Right cardiac atrium (tissue), 5 donors: ENCODE results near the gene BCL2L1. TPM values are rescaled to one million over a fixed set of nuclear protein-coding genes. Genes with fewer than 3 reads are reported as not detected.
A peak's percentile ranks its signal among the peaks of the same experiment; 100 is the strongest.

ENCODE experiments used
- ATAC-seq, 2 donors: fragments of 200-7000 bp; cut with Tn5 transposase; one replicate each; pipeline versions ENCODE4 v1.8.0 to v1.9.1; 2020; ENCODE audit warnings: moderate library complexity in 2 of 2, mild to moderate bottlenecking in 1 of 2
- DNase-seq, 3 donors: peaks; one replicate each; pipeline ENCODE4 v3.0.0-alpha.2; 2020
- H3K27ac ChIP-seq: one replicate; pipeline ENCODE4 v1.5.1; 2013; ENCODE audit warnings: mild to moderate bottlenecking, low read length, control low read depth, moderate library complexity
- H3K27me3 ChIP-seq: one replicate; pipeline ENCODE4 v1.6.1; 2013; ENCODE audit not compliant: control insufficient read depth, insufficient read depth
- H3K4me1 ChIP-seq: one replicate; pipeline ENCODE4 v1.6.1; 2013; ENCODE audit warnings: low read length; ENCODE audit not compliant: control insufficient read depth, insufficient read depth
- H3K4me3 ChIP-seq: one replicate; pipeline ENCODE4 v1.5.1; 2013; ENCODE audit warnings: low read length, control low read depth
- H3K9me3 ChIP-seq: one replicate; pipeline ENCODE4 v1.6.1; 2013; ENCODE audit warnings: low read length; ENCODE audit not compliant: control insufficient read depth
- WGBS: extraction: QIAGEN DNeasy Blood & Tissue Kit; methylation state at CpG from one replicate; pipeline ENCODE4 v1.1.7; 2013; 5-methylcytosine and 5-hydroxymethylcytosine counted together
- intact Hi-C, 4 donors: fragments of 100-400 bp; cut with DNase I; formaldehyde crosslinking; loops; one replicate each; pipeline versions ENCODE4 v1.11.0 to v1.14.0; 2022 to 2023
- polyA plus RNA-seq: library from polyadenylated mRNA; stranded (reverse); fragments of 200-250 nt; gene quantifications from one replicate; pipeline ENCODE4 v1.2.3, GENCODE V29; 2013
- total RNA-seq, 4 donors: library from RNA; stranded (reverse); fragmentation: NEBNext Ultra II Directional; extraction: Animal tissue kit (Norgen Biotek cat#: 25700); gene quantifications; one replicate each; pipeline ENCODE4 v1.2.1, GENCODE V29; 2021
- donor health status: healthy with polysubstance abuse.
- donor health status: DM: no; HTN: yes; CAD: no.
- donor health status: DM: no; HTN: no; CAD: no.
- donor health status: DM: no; HTN: yes; CAD: no; lungs with severe emphysema.
- donor health status: DM: yes; HTN: yes; CAD: no.

Gene BCL2L1
- total and polyA plus RNA-seq, 5 donors, result 39.9 to 56.9 (median 46.0) TPM

- no peak for ATAC-seq
- no peaks in the 10 kb centered on the region for H3K27me3 ChIP-seq
- H3K9me3 ChIP-seq, result no peaks in the 10 kb centered on the region
- no peak overlapping the region for H3K27ac ChIP-seq
- DNase-seq, result no peak
- WGBS, result 95% methylated on average over 3 of the region's 3 CpGs
- H3K4me1 ChIP-seq, result peaks cover 7% of the 10 kb centered on the region
- H3K4me3 ChIP-seq, result no peak overlapping the region
- intact Hi-C loops, result no loop called here
Measured at GRCh38 chr20:31687777-31688176, 34.9 kb downstream of the BCL2L1 start.

GRCh38 chr20:31685853-31686643, 36.6 kb downstream of the BCL2L1 start:
- no peaks in the 10 kb centered on the region for H3K9me3 ChIP-seq
- ATAC-seq (no peak), DNase-seq (no peak)
- H3K4me3 ChIP-seq, result no peak overlapping the region
- H3K4me1 ChIP-seq, result peaks cover 13% of the 10 kb centered on the region
- 93% methylated on average over 2 of the region's 2 CpGs for WGBS
- intact Hi-C loops, result no loop called here
- no peaks in the 10 kb centered on the region for H3K27me3 ChIP-seq
- H3K27ac ChIP-seq, result no peak overlapping the region

- 79% methylated on average over 11 of the region's 11 CpGs for WGBS
- no peak for DNase-seq
- H3K4me3 ChIP-seq, result no peak overlapping the region
- H3K27me3 ChIP-seq, result no peaks in the 10 kb centered on the region
- intact Hi-C loops, result no loop called here
- H3K27ac ChIP-seq, result no peak overlapping the region
- no peak for ATAC-seq
- H3K9me3 ChIP-seq, result no peaks in the 10 kb centered on the region
- peaks cover 17% of the 10 kb centered on the region for H3K4me1 ChIP-seq
Measured at GRCh38 chr20:31684153-31685015, 38.3 kb downstream of the BCL2L1 start.

GRCh38 chr20:31682927-31683326, 39.7 kb downstream of the BCL2L1 start:
- Histone ChIP-seq H3K27ac (peak overlapping the region; percentile 17), H3K27me3 (no peaks in the 10 kb centered on the region), H3K9me3 (no peaks in the 10 kb centered on the region), H3K4me3 (no peak overlapping the region), H3K4me1 (peaks cover 29% of the 10 kb centered on the region)
- ATAC-seq (no peak), DNase-seq (no peak)
- 69% methylated on average over 2 of the region's 2 CpGs for WGBS
- intact Hi-C loops, result no loop called here

- Histone ChIP-seq H3K4me1 (peaks cover 32% of the 10 kb centered on the region), H3K9me3 (no peaks in the 10 kb centered on the region), H3K27ac (no peak overlapping the region), H3K4me3 (no peak overlapping the region), H3K27me3 (no peaks in the 10 kb centered on the region)
- WGBS, result 99% methylated on average over 3 of the region's 3 CpGs
- ATAC-seq (no peak), DNase-seq (no peak)
- intact Hi-C loops, result no loop called here
Measured at GRCh38 chr20:31682352-31682751, 40.3 kb downstream of the BCL2L1 start.

- ATAC-seq (no peak), DNase-seq (no peak)
- Histone ChIP-seq H3K4me3 (no peak overlapping the region), H3K9me3 (no peaks in the 10 kb centered on the region), H3K27ac (no peak overlapping the region), H3K27me3 (no peaks in the 10 kb centered on the region), H3K4me1 (peaks cover 33% of the 10 kb centered on the region)
- intact Hi-C loops, result no loop called here
- WGBS, result 83% methylated on average over 3 of the region's 3 CpGs
Measured at GRCh38 chr20:31681769-31682168, 40.9 kb downstream of the BCL2L1 start.

GRCh38 chr20:31681128-31681727, 41.4 kb downstream of the BCL2L1 start:
- Histone ChIP-seq H3K4me3 (no peak overlapping the region), H3K9me3 (no peaks in the 10 kb centered on the region), H3K27me3 (no peaks in the 10 kb centered on the region), H3K4me1 (peaks cover 39% of the 10 kb centered on the region), H3K27ac (peak overlapping the region; percentile 54)
- DNase-seq (no peak), ATAC-seq (peak in 1 of 2 donors; percentile 9)
- intact Hi-C loops, result no loop called here
- 79% methylated on average over 7 of the region's 7 CpGs for WGBS

- DNase-seq (no peak), ATAC-seq (no peak)
- intact Hi-C loops, result no loop called here
- peaks cover 45% of the 10 kb centered on the region for H3K4me1 ChIP-seq
- no peak overlapping the region for H3K4me3 ChIP-seq
- no peaks in the 10 kb centered on the region for H3K27me3 ChIP-seq
- peak overlapping the region; percentile 54 for H3K27ac ChIP-seq
- H3K9me3 ChIP-seq, result no peaks in the 10 kb centered on the region
- WGBS, result 78% methylated on average over 7 of the region's 7 CpGs
Measured at GRCh38 chr20:31680286-31681127, 42.2 kb downstream of the BCL2L1 start.

GRCh38 chr20:31679357-31680285, 43.0 kb downstream of the BCL2L1 start:
- ATAC-seq (no peak), DNase-seq (no peak)
- Histone ChIP-seq H3K4me1 (peaks cover 52% of the 10 kb centered on the region), H3K27me3 (no peaks in the 10 kb centered on the region), H3K9me3 (no peaks in the 10 kb centered on the region), H3K27ac (no peak overlapping the region), H3K4me3 (no peak overlapping the region)
- intact Hi-C loops, result loop anchor here in 1 of 4 donors (5.0 kb wide), 1 partner anchor 33 kb away; no protein-coding TSS in a partner anchor
- 87% methylated on average over 9 of the region's 9 CpGs for WGBS
